ENCODE measurements around the gene DDA1.

- TF ChIP-seq CTCF (IDR thresholded peaks at IDR 0.05; ENCODE audit: insufficient read depth, low read length) (no peak), SPI1 (IDR thresholded peaks at IDR 0.05; ENCODE audit: borderline replicate concordance, low read depth) (no peak), REST (IDR thresholded peaks at IDR 0.05; ENCODE audit: insufficient replicate concordance, low read depth) (no peak)
Observed at GRCh38 chr19:17325133-17325532, 15.8 kb downstream of the DDA1 start.

Data from HL-60 (cell line).